Measurements from ENCODE around the gene ERGIC1.

The ERGIC1 gene

GRCh38 chr5:172866802-172867748 lies 33.0 kb downstream of the ERGIC1 start:
- DNase-seq = no peak

DNA sequence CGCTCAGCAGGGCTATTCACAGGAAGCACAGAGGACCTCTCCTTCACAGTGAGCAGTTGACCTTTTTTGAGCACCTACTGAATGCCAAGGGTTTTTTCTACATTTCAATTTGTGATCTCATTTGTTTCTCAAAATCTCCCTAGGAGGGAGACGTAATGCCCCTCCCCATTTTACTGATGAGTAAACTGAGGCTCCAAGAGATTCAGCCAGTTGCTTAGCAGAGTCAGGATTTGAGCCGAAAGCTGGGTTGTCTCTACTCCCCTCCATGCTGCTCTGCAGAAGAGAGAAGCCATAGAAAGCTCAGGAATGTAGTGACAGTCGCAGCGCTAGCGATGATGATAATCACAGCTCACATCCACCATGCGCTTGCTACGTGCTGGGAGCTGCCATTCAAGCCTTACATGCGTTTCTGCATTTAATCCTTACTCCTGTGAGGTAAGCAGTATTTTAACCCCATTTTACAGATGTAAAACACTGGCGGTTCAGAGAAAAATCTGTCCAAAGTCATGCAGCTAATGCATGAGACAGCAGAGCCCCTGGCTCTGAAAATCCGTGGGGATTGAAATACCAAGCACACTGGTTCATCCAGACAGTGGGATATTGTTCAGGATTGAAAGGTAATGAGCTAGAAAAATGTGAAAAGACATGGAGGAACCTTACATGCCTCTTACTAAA lies 33.8 kb downstream of the ERGIC1 start:
- no peak for DNase-seq

GRCh38 chr5:172868436-172868923 lies 34.4 kb downstream of the ERGIC1 start:
- no peak for DNase-seq

GRCh38 chr5:172868924-172869591 lies 35.0 kb downstream of the ERGIC1 start:
- DNase-seq = no peak

GRCh38 chr5:172869691-172870090 lies 35.6 kb downstream of the ERGIC1 start:
- no peak for DNase-seq

DNA sequence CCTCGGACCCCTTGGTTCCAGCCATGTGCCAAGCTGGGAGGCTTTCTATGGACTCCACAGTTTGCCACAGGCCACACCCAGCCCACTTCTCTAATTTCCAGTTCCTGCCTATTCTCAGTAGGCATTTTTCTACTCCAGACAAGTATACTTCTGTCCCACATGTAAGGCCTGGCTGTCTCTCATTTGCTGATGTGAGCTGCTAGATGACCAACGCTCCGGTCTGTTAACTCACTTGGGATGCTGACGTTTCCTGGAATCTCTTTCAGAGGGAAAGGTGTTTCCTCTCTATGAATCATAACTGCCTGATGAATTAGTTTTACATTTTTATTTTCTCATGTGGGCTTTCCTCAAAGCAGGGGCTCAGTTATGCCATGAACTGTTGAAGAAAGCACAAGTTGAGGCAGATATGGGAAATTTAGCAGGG lies 36.3 kb downstream of the ERGIC1 start:
- DNase-seq = no peak

DNA sequence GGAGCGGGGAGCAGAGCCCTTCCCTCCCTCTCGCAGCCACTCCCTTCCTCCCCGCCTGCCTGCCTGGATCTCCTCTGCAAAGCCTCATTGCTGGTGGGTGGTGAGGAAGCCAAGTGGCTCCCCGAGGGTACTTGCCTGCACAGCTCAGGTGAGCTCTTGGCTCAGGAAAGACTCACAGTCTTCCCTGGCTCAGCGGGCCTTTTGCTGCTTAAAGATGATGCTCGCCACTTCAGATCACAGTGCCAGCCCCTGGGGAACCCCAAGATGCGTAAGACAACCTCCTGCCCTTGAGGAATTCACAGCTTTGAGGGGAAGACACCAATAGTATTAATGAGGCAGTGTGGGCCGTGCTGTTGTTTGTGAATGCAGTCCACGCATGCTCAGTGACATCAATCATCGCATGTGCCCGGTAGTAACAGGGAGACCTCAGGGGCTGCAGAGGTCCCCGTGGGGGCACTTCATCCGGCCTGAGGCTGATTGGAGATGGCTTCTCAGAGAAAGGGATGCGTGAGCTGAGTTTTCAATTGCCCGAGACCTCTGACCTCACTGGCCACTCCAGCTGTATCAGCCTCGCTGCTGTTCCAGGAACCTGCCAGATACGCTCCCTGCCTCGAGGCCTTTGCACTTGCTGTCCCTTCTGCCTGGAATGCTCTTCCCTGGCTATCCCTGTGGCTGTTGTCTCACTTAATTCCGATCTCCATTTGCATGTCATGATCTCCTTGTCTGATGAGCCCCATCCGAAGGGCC lies 36.8 kb downstream of the ERGIC1 start:
- no peak for DNase-seq

GRCh38 chr5:172871536-172871935 lies 37.5 kb downstream of the ERGIC1 start:
- no peak for DNase-seq

DNA sequence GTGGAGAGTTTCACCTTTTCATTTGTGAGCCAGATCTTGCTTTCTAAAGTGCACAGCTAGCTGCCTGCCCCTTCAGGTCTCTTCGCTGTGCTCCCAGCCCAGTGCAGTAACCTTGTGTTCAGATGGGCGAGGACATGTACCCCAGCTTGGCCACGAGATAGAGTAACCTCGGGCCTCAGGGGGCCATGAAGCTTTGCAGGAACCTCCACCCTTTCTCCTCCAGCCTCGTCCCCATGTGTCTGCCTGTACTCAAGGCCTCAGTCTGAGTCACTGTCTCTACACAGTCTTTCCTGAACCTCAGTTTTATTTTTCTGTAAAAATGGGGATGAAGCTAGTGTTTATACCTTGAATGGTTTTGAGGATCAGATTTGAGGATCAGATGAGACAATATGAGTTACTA lies 37.9 kb downstream of the ERGIC1 start:
- DNase-seq = no peak

DNA sequence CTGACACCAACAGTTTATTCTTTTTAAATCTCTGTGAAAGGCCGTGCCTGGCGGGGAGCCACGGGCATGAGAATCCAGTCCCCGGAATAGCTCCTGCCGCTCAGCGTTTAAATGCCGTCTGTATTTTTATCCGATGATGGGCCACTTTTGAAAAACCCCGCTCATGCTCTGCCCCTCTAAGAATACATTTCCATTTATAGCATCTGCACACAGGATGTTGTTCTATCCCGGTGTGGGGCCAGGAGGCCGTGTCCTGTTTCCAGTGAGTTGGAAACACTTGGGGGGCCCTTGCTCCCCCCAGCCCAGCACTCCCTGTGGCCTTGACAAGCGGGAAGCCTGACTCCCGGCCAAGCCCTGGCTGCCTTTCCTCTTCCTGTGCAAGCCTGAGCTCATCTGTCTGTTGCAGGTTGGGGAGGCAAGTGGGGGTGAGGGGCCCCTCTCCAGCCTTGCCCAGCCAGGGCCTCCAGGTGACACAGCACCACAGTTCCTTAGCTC lies 39.0 kb downstream of the ERGIC1 start:
- DNase-seq = no peak

- no peak for DNase-seq
Measured at GRCh38 chr5:172873513-172873912, 39.5 kb downstream of the ERGIC1 start.

DNA sequence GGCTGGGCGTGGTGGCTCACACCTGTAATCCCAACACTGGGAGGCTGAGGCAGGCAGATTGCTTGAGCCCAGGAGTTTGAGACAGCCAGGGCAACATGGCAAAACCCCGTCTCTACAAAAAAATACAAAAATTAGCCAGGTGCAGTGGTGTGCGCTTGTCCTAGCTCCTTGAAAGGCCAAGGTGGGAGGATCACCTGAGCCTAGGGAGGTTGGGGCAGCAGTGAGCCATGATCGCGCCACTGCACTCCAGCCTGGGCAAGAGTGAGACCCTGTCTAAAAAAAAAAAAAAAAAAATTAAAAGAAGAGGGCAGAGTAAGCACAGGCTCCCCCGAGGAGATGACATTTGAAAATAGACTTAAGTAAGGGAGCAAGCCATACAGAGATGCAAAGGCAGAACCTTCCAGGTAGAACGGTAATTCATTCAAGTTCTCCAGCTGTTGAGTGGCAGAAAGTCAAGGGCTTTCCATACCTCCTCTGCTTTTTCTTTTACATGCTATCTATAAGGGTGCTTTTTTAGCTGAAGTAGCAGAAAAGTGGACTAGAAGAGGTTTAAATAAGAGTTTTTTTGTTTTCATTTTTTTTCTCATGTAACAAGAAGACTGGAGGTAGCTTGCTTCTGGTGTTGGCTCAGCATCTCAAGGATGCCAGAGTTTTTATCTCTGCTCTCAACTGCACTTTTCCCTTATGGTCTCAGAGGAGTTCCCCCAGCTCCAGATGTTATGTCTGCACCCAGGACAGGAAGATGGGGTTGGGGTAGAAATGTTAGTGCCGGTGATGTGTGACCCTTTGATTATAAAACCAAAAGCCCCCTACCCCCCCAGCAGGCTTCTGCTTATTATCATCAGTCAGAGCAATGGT lies 40.8 kb downstream of the ERGIC1 start:
- no peak for DNase-seq

- no peak for DNase-seq
Measured at GRCh38 chr5:172875505-172876279, 41.6 kb downstream of the ERGIC1 start.

GRCh38 chr5:172876578-172876977 lies 42.5 kb downstream of the ERGIC1 start:
- DNase-seq = no peak

DNA sequence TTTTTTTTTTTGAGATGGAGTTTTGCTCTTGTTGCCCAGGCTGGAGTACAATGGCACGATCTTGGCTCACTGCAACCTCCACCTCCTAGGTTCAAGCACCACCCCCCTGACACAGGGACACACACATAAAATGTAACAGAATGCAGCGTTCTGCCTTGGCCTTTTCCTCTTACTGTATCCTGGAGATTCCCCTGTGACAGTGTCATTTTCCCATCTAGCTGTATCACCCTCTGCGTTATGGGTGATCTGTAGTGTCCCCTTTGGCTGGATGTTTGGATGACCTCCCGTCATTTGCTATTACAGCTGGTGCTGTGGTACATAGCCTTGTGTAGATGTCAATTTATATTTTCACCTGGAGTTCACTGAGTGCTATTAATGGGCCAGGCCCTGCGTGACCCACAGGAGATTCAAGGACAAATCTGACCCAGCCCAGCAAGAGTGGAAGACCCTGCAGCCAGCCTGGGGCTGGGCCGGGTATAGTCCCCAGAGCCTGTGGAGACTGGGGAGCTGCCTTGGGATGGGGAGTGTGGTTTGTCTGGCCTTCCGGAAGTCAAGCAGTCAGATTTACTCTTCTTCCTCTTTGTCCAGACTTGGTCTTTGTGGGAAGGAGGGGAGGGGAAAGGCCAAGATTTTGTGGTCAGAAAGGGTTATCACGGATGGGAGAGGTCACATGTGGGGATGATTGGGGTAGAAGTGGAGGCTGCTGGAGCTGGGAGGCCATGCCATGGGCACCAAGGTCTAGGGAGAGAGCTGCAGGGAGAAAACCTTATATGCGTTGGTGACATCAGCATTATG lies 43.6 kb downstream of the ERGIC1 start:
- no peak for DNase-seq

- DNase-seq = no peak
Measured at GRCh38 chr5:172878585-172878932, 44.5 kb downstream of the ERGIC1 start.

GRCh38 chr5:172878933-172879752 lies 45.1 kb downstream of the ERGIC1 start:
- DNase-seq = no peak

DNA sequence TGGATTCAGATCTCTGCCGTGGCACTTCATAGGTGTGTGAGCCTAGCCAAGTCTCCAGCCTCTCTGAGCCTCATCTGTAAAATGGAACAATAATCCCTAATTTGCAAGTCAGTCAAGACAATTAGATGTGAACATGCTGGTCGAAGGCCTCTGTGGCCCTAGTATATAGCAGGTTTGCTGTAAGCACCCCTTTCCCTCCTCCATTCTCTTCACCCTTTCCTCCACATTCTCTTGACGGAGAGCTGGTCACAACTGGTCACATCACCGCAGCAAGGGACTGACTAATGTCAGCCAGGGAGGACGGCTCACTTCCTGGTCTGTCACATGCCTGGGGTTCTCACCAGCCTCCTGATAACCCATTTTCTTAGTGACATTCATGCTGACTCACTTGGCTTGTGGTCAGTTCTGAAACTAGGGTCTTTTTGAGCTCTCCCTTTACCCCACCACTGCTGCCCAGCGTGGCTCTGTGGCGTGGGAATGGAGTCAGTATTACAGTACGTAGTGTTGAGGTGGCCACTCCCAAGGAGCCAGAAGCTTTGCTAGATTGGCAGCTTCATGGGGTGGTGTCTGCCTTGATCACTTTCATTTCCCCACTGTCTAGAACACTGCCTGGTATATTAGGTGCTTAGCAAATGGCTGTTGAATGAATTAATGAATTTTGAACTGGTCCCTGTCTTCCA lies 47.8 kb downstream of the ERGIC1 start:
- no peak for DNase-seq
